Measurements from ENCODE around the gene CACFD1.

DNA sequence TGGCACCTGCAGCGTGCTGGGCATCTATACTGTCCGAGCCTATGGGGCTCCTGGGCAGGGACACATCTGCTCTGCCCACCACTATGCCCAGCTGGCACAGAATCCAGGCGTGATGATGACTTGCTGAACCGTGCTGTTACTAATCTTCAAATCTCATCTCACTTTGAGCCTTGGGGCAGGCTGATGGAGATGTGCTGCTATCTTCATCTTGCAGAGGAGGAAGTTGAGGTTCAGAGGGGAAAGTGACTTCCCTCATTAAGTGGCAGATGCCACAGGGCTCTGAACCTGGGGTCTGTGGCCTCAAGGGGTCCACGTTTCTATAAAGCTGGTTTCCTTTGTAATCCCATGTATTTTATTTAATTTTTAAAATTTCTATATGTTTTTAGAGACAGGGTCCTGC lies 14.4 kb downstream of the CACFD1 start:
- TF ChIP-seq, protein P1, sequence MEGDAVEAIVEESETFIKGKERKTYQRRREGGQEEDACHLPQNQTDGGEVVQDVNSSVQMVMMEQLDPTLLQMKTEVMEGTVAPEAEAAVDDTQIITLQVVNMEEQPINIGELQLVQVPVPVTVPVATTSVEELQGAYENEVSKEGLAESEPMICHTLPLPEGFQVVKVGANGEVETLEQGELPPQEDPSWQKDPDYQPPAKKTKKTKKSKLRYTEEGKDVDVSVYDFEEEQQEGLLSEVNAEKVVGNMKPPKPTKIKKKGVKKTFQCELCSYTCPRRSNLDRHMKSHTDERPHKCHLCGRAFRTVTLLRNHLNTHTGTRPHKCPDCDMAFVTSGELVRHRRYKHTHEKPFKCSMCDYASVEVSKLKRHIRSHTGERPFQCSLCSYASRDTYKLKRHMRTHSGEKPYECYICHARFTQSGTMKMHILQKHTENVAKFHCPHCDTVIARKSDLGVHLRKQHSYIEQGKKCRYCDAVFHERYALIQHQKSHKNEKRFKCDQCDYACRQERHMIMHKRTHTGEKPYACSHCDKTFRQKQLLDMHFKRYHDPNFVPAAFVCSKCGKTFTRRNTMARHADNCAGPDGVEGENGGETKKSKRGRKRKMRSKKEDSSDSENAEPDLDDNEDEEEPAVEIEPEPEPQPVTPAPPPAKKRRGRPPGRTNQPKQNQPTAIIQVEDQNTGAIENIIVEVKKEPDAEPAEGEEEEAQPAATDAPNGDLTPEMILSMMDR (IDR thresholded peaks at IDR 0.05; ENCODE audit: low read depth, low read length, poor library complexity, severe bottlenecking), result no peak
- no peak for TF ChIP-seq EZH2phosphoT487 (IDR thresholded peaks at IDR 0.05; ENCODE audit: borderline replicate concordance, low read length)

Data from DOHH2 (cell line).